MG63 (cell line): ENCODE measurements around the gene ZNF512. TPM values are rescaled to one million over a fixed set of nuclear protein-coding genes. Genes with fewer than 3 reads are reported as not detected.
"Not testable (repeated sequence)": the region's sequence is repeated elsewhere in the genome, so short reads cannot be mapped to it uniquely, and the experiment has no call there.

Experiments used
- DNase-seq: peaks from one replicate; pipeline ENCODE4 v3.0.0-alpha.2; 2020
- H3K27me3 ChIP-seq: fragments of 250-450 bp; sonication (Bioruptor Pico); 2 replicates; pipeline ENCODE4 v1.5.1; 2020; ENCODE audit warnings: mild to moderate bottlenecking, moderate library complexity
- H3K36me3 ChIP-seq: fragments of 250-450 bp; sonication (Bioruptor Pico); 2 replicates; pipeline ENCODE4 v1.5.1; 2020; ENCODE audit warnings: mild to moderate bottlenecking, moderate library complexity
- H3K4me3 ChIP-seq: fragments of 250-450 bp; sonication (Bioruptor Pico); 2 replicates; pipeline ENCODE4 v1.5.1; 2020; ENCODE audit warnings: mild to moderate bottlenecking, moderate library complexity
- H3K9me3 ChIP-seq: fragments of 250-450 bp; sonication (Bioruptor Pico); 2 replicates; pipeline ENCODE4 v1.5.1; 2020; ENCODE audit warnings: mild to moderate bottlenecking, moderate library complexity
- total RNA-seq: library from RNA; depleted of rRNA; stranded (reverse); fragments of >200 nt; shearing (Covaris generic); gene quantifications from 2 replicates; pipeline ENCODE4 v1.2.3, GENCODE V29; 2014; ENCODE audit warnings: low replicate concordance; rRNA removed

ZNF512 gene, protein sequence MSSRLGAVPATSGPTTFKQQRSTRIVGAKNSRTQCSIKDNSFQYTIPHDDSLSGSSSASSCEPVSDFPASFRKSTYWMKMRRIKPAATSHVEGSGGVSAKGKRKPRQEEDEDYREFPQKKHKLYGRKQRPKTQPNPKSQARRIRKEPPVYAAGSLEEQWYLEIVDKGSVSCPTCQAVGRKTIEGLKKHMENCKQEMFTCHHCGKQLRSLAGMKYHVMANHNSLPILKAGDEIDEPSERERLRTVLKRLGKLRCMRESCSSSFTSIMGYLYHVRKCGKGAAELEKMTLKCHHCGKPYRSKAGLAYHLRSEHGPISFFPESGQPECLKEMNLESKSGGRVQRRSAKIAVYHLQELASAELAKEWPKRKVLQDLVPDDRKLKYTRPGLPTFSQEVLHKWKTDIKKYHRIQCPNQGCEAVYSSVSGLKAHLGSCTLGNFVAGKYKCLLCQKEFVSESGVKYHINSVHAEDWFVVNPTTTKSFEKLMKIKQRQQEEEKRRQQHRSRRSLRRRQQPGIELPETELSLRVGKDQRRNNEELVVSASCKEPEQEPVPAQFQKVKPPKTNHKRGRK
- total RNA-seq: 31.4 and 50.2 TPM in 2 replicates

DNA sequence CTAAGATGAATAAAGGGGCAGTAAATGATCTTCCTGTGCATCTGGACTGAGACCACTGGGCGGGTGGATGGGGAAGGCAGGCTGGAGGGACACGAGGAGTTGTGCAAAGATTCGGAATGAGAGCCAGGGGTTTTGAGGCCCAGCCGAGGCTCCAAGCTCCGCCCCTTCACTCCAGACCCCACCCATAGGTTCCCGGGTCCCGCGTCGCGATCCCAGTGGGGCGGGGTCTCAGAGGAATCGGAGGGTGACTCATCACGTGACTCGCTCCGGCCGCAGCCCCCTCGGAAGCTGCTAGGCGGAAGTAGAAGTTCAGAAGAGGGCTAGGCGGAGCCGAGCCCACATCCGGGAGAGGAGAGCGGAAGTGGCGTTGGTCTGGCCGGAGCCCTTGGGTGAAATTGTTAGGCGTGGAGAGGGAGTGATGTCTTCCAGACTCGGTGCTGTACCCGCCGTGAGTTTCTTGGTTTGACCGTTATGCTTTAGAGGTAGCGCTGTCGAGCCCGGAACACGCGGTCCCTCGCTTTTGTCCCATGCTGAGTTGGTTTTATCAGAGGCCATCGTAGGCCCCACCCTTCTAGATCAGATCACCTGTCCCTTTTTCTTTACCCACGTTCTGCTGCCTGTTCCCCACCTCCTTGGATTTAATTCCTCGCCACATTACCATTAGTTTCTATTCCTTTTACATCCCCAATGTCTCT, at the start of gene ZNF512:
Gene ZNF512, plus strand, starts transcription at position 348 of the 695 bp plus-strand sequence. Its CDS starts 71 bp downstream, at position 419.
- H3K4me3 ChIP-seq: peak within 1 kb of the TSS; percentile 91
- DNase-seq: peak; percentile 95
- no peaks in the 10 kb centered on the region for H3K27me3 ChIP-seq
- 0 out of 2 replicates have a peak, but pooled peaks cover 7% of the 10 kb centered on the region for H3K36me3 ChIP-seq
- no peaks in the 10 kb centered on the region for H3K9me3 ChIP-seq

DNA sequence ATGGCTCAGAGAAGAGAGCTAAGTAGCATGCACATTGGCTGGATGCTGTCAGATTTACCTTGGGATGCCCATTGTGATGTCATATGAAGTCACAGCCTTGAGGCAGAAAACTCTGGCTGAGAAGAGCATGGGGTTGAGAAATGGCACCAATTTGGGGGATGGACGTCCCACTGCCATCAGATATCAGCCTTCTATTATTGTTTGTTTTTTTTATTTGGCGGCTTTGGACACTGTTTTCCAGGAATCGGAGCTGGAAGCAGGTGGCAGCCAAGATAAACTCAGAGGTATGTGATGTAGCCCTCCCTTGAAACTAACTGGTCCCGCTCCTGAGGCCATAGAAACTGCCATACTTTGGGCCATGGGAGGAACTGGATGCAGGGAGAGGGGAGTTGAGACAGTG, 45.6 kb upstream of the ZNF512 start:
- no peak for DNase-seq
- no peak overlapping the region for H3K4me3 ChIP-seq
- H3K27me3 ChIP-seq: no peaks in the 10 kb centered on the region; the same call in 1 of the 2 replicates
- H3K9me3 ChIP-seq: no peaks in the 10 kb centered on the region
- H3K36me3 ChIP-seq: no peaks in the 10 kb centered on the region

DNA sequence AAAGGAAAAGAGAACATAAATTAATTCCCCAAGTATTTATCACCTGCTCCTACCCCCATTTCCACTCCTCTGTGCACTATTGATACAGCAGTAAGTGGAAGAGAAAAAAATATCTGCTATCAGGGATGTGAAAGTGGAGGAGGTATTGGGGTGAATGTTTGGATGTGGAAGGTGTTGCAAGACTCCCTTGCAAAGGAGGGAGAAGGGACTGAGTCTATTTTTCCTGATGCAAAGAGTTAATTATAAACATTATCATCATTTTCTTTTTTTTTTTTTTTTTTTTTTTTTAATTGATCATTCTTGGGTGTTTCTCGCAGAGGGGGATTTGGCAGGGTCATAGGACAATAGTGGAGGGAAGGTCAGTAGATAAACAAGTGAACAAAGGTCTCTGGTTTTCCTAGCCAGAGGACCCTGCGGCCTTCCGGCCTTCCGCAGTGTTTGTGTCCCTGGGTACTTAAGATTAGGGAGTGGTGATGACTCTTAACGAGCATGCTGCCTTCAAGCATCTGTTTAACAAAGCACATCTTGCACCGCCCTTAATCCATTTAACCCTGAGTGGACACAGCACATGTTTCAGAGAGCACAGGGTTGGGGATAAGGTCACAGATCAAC, 43.9 kb upstream of the ZNF512 start:
- not testable (repeated sequence) for H3K9me3 ChIP-seq, H3K4me3 ChIP-seq, H3K36me3 ChIP-seq, H3K27me3 ChIP-seq, DNase-seq

DNA sequence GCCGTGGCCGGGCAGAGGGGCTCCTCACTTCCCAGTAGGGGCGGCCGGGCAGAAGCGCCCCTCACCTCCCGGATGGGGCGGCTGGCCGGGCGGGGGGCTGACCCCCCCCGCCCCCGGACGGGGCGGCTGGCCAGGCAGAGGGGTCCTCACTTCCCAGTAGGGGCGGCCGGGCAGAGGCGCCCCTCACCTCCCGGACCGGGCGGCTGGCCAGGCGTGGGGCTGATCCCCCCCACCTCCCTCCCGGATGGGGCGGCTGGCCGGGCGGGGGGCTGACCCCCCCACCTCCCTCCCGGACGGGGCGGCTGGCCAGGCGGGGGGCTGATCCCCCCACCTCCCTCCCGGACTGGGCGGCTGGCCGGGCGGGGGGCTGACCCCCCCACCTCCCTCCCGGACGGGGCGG, 43.2 kb upstream of the ZNF512 start:
- not testable (repeated sequence) for H3K9me3 ChIP-seq, H3K4me3 ChIP-seq, H3K27me3 ChIP-seq, DNase-seq, H3K36me3 ChIP-seq

DNA sequence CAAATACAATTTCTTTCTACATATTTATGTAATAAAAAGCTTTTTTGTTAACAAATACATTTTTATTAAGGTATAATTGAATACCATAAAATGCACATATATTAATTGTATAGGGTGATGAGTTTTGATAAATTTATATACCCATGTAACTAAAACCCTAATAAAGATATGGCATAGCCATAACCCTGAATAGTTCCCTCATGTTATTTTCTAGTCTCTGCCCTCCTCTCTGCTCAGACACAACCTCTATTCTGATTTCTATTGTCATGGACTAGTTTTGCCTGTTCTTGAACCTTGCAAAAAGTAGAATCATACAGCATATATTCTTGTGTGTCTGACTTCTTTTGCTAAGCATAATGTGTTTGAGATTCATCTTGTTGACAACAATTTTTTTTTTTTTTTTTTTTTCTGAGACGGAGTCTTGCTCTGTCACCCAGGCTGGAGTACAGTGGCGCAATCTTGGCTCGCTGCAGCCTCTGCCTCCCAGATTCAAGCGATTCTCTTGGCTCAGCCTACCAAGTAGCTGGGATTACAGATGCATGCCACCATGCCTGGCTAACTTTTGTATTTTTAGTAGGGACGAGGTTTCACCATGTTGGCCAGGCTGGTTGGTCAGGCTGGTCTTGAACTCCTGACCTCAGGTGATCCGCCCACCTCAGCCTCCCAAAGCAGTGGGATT, 38.6 kb upstream of the ZNF512 start:
- Histone ChIP-seq H3K27me3 (no peaks in the 10 kb centered on the region), H3K4me3 (no peak overlapping the region), H3K36me3 (no peaks in the 10 kb centered on the region), H3K9me3 (no peaks in the 10 kb centered on the region)
- DNase-seq: no peak

DNA sequence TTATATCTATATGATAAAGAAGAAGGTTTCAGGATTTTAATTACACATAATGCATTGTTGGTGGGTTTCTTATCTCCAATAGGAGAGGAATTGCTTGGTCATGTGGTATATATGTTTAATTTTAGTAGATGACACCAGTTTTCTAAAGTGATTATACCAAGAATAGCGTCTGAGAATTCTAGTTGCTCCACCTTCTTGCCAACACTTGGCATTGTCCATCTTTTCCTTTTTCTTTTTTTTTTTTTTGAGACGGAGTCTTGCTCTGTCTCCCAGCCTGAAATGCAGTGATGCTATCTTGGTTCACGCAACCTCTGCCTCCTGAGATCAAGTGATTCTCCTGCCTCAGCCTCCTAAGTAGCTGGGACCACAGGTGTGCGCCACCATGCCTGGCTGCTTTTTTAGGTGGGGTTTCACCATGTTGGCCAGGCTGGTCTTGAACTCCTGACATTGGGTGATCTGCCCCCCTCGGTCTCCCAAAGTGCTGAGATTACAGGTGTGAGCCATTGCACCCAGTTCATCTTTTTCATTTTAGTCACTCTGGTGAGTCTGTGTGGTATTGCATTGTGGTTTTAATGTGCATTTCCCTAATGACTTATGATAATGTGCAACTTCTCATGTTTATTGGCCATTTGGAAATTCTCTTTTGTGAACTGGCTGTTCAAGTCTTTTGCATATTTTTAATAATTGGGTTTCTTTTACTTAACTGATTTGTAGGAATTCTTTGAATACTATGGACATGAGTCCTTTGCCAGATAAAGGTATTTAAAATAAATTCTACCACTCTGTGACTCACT, 37.3 kb upstream of the ZNF512 start:
- Histone ChIP-seq H3K36me3 (no peaks in the 10 kb centered on the region), H3K9me3 (no peaks in the 10 kb centered on the region), H3K27me3 (no peaks in the 10 kb centered on the region), H3K4me3 (no peak overlapping the region)
- no peak for DNase-seq

DNA sequence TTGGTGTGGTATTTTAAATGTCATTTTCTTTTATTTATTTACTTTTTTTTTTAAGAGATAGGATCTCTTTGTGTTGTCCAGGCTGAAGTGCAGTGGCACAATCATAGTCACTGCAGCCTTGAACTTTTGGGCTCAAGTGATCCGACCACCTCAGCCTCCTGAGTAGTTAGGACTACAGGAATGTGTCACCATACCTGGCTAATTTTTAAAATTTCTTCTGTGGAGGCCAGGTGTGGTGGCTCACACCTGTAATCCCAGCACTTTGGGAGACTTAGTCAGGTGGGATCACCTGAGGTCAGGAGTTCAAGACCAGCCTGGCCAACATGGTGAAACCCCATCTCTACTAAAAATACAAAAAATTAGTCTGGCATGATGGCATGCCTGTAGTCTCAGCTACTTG, 33.5 kb upstream of the ZNF512 start:
- no peak for DNase-seq
- H3K36me3 ChIP-seq: no peaks in the 10 kb centered on the region
- no peak overlapping the region for H3K4me3 ChIP-seq
- peaks cover 6% of the 10 kb centered on the region; the same call in 1 of the 2 replicates for H3K27me3 ChIP-seq
- H3K9me3 ChIP-seq: no peaks in the 10 kb centered on the region

DNA sequence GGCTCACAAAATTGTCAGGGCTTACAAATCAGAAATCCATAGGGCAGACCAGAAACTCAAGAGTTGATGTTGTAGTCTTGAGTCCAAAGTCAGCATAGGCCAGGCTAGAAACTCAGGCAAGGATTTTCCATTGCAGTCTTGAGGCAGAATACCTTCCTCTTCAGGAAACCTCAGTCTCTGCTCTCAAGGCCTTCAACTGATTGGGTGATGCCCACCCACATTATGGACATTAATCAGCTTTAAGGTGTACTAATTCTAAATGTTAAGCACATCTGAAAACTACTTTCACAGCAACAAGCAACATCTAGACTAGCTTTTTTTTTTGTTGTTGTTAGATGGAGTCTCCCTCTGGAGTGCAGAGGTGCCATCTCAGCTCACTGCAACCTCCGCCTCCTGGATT, 31.3 kb upstream of the ZNF512 start:
- Histone ChIP-seq H3K4me3 (no peak overlapping the region), H3K36me3 (no peaks in the 10 kb centered on the region), H3K27me3 (peaks cover 6% of the 10 kb centered on the region; the same call in 1 of the 2 replicates), H3K9me3 (no peaks in the 10 kb centered on the region)
- no peak for DNase-seq

DNA sequence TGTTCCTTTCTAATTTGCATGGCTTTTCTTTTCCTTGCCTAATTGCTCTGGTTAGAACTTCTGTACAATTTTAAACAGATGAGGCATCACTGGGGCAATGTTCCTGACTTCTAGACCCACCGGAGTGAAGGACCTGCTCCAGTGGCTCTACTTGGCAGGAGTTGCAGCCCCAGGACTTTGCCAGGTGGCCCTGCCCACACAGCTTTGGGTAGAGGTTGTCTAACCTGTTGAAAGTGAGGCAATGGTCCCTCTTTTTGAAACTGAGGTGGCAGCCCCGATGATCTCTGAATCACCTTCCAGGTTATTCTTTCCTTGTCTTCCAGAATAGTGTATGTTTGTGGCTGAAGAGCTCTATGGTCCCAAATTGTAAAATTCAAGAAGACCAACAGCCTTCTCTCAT, 29.9 kb upstream of the ZNF512 start:
- no peak overlapping the region for H3K4me3 ChIP-seq
- no peaks in the 10 kb centered on the region for H3K9me3 ChIP-seq
- no peaks in the 10 kb centered on the region for H3K36me3 ChIP-seq
- peaks cover 6% of the 10 kb centered on the region; the same call in 1 of the 2 replicates for H3K27me3 ChIP-seq
- no peak for DNase-seq

DNA sequence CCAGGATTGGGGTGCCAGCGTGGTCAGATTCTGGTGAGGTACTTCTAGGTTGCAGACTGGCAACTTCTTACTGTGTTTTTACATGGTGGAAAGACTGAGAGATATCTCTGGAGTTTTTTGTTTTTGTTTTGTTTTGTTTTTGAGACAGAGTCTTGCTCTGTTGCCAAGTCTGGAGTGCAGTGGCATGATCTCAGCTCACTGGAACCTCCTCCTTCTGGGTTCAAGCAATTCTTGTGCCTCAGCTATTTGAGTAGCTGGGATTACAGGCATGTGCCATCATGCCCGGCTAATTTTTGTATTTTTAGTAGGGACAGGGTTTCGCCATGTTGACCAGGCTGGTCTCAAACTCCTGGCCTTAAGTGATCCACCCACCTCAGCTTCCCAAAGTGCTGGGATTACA, 28.4 kb upstream of the ZNF512 start:
- DNase-seq, H3K4me3 ChIP-seq, H3K36me3 ChIP-seq, H3K9me3 ChIP-seq: not testable (repeated sequence)
- peaks cover 11% of the 10 kb centered on the region; the same call in 1 of the 2 replicates for H3K27me3 ChIP-seq

DNA sequence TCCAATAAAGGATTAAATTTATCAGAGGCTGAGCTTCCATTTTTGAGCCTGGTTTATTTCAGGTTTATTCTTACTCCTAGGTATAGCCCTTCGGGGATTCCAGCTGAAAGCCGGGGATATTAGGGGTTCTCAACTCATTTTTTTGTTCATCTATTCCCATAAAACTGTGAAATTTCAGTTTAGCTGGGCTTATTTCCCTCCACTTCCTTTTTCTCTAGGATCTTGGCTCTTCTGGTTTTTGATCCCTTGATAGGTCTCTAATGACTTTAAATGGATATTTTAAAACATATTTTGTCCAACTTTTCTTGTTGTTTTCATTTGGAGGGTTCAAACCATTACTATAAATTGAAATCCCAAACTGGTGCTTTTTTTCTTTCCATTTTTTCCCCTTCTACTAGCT, 23.6 kb upstream of the ZNF512 start:
- H3K4me3 ChIP-seq: peak overlapping the region; percentile 11; the same call in 1 of the 2 replicates
- no peaks in the 10 kb centered on the region for H3K9me3 ChIP-seq
- H3K36me3 ChIP-seq: no peaks in the 10 kb centered on the region
- H3K27me3 ChIP-seq: peaks cover 7% of the 10 kb centered on the region; the same call in 1 of the 2 replicates
- DNase-seq: no peak

DNA sequence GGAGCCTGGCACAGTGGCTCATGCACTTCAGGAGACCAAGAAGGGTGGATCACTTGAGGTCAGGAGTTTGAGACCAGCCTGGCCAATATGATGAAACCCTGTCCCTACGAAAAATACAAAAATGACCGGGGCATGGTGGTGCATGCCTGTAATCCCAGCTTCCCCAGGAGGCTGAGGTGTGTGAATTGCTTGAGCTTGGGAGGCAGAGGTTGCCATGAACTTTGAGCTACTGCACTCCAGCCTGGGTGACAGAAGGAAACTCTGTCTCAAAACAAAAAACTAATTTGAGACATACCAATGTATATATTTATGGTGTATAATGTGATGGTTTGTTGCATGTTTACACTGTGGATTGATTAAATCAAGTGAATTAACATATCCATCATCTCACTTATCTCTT, 21.8 kb upstream of the ZNF512 start:
- Histone ChIP-seq H3K4me3 (no peak overlapping the region), H3K36me3 (no peaks in the 10 kb centered on the region), H3K27me3 (peaks cover 7% of the 10 kb centered on the region; the same call in 1 of the 2 replicates), H3K9me3 (no peaks in the 10 kb centered on the region)
- DNase-seq: no peak

DNA sequence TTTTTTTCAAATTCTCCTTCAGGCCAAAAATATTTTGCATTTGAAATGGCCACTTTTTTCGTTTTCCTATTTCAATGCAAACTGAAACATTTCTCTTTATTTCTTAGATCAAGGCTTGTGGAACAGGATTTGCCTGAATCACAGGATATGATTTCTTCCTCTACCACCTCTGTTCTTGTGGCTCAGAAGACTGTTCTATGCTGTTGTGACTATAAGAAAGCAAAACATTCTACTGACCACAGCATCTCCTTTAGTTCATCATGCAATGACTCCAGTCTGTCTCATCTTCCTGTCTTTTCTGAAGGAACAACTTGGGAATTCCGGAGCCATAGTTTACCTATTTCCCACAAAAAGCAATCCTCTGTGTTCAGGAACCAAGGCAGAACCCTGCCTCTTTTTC, 16.2 kb upstream of the ZNF512 start:
- no peak overlapping the region for H3K4me3 ChIP-seq
- no peak for DNase-seq
- no peaks in the 10 kb centered on the region for H3K9me3 ChIP-seq
- H3K36me3 ChIP-seq: no peaks in the 10 kb centered on the region
- H3K27me3 ChIP-seq: no peaks in the 10 kb centered on the region

DNA sequence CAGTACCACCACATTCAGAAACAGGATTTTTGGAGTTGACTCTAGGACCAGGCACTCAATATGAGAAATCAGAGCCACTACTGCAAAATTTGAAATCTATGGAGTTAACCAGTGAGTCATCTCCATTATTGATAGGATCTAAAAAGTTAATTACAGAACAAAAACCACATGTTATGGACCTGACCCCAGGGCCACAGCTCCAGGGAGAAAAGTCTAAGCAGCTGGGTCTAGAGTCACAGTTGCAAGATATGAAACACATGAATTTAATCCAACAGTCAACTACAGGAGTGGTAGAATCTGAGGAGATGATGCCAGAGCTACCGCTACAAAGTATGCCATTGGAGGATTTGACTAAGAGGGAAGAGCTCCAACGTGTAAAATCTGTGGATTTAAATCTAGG, 13.4 kb upstream of the ZNF512 start:
- H3K36me3 ChIP-seq: no peaks in the 10 kb centered on the region
- no peaks in the 10 kb centered on the region for H3K27me3 ChIP-seq
- no peaks in the 10 kb centered on the region for H3K9me3 ChIP-seq
- H3K4me3 ChIP-seq: no peak overlapping the region
- DNase-seq: no peak

DNA sequence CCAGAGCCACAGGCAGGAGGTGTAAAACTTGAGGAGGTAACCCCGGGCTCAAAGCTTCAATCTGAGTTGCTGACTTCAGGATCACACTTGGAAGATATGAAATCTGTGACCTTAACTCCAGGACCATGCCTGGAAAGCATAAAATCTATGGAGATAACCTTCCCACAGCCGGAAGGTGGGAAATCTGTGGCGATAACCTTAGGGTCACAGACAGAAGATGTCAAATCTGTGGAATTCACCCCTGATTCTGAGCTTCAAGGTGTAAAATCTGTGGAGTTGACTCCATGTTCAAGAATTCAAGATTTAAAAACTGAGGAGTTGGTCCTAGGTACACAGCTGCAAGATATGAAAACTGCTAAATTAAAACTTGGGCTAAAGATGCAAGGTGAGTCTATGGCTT, 11.6 kb upstream of the ZNF512 start:
- DNase-seq: no peak
- no peaks in the 10 kb centered on the region for H3K9me3 ChIP-seq
- no peak overlapping the region for H3K4me3 ChIP-seq

DNA sequence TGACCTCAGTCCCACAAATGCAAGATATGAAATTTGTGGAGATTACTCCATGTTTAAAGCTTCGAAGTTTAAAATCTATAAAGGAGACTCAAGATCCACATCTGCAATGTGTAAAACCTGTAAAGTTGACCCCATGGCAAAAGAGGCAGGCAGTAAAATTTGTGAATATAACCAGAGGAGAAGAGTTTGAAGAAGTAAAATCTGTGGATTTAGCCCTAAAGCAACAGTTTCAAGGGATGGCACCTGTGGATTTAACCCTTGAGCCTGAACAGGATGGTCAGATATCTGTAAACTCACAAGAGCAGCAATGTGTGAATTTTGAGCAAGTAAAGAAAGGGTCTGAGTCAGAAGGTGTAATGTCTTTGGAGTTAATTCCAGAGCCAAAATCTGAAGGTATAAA, 11.2 kb upstream of the ZNF512 start:
- H3K27me3 ChIP-seq: no peaks in the 10 kb centered on the region
- no peaks in the 10 kb centered on the region for H3K36me3 ChIP-seq
- no peaks in the 10 kb centered on the region for H3K9me3 ChIP-seq
- no peak for DNase-seq
- H3K4me3 ChIP-seq: no peak overlapping the region

More for the DNA sequence above, 11.6 kb upstream of the ZNF512 start:
- Histone ChIP-seq H3K27me3 (no peaks in the 10 kb centered on the region), H3K36me3 (no peaks in the 10 kb centered on the region)
